H1 (cell line): Measurements from ENCODE around the gene UBAC1. TPM values are rescaled to one million over a fixed set of nuclear protein-coding genes. Genes with fewer than 3 reads are reported as not detected.
A peak's percentile ranks its signal among the peaks of the same experiment; 100 is the strongest.

ENCODE experiments used
- CTCF ChIA-PET: fragments of 300-600 bp; sonication (Branson Sonifier 250); formaldehyde crosslinking; loops from one replicate; lab custom pipeline; 2021; ENCODE audit not compliant: partially characterized antibody; lab: Charles Lee
- POLR2A ChIA-PET: fragments of 300-600 bp; sonication (Branson Sonifier 250); formaldehyde crosslinking; loops from one replicate; lab custom pipeline; 2021; ENCODE audit warnings: inconsistent platforms; ENCODE audit not compliant: partially characterized antibody; lab: Charles Lee
- DNase-seq, 2 experiments: peaks; one replicate each; pipeline versions ENCODE4 v3.0.0 to v3.0.0-alpha.2; 2010 to 2022; ENCODE audit warnings: low spot score in 2 of 2, low read depth in 1 of 2, mixed read lengths in 1 of 2
- FAIRE-seq: peaks from 2 replicates; lab custom pipeline; 2011; peaks lifted over from hg19 to GRCh38; lab: Jason Lieb, UNC
- H2AFZ ChIP-seq: 2 replicates; pipeline ENCODE4 v1.8.1; 2012; ENCODE audit warnings: low read length, inconsistent platforms
- H2AK5ac ChIP-seq: 2 replicates; pipeline ENCODE4 v1.6.1; 2013; ENCODE audit warnings: low read depth, low read length
- H2BK120ac ChIP-seq: replicated peaks from 2 replicates; pipeline ENCODE3; 2013; ENCODE audit warnings: low read depth, low read length, inconsistent platforms
- H2BK12ac ChIP-seq: 2 replicates; pipeline ENCODE4 v1.6.1; 2013; ENCODE audit warnings: low read depth, low read length
- H2BK15ac ChIP-seq: 2 replicates; pipeline ENCODE4 v1.6.1; 2013; ENCODE audit warnings: low read length
- H2BK20ac ChIP-seq: 2 replicates; pipeline ENCODE4 v1.6.1; 2013; ENCODE audit warnings: low read length
- H2BK5ac ChIP-seq: 2 replicates; pipeline ENCODE4 v1.6.1; 2013; ENCODE audit warnings: low read depth, low read length
- H3K14ac ChIP-seq: 2 replicates; pipeline ENCODE4 v1.6.1; 2013; ENCODE audit warnings: inconsistent platforms; ENCODE audit not compliant: insufficient read length
- H3K18ac ChIP-seq: 2 replicates; pipeline ENCODE4 v1.6.1; 2013; ENCODE audit warnings: low read length; ENCODE audit errors: extremely low read depth
- H3K23ac ChIP-seq: 2 replicates; pipeline ENCODE4 v1.6.1; 2013; ENCODE audit warnings: inconsistent platforms; ENCODE audit not compliant: insufficient read length
- H3K23me2 ChIP-seq: 2 replicates; pipeline ENCODE4 v1.6.1; 2013; ENCODE audit warnings: low read depth, low read length
- H3K27ac ChIP-seq: 2 replicates; pipeline ENCODE4 v1.6.1; 2011; ENCODE audit warnings: low read depth, low read length, inconsistent platforms
- H3K27me3 ChIP-seq, 4 experiments: replicated peaks in 1 of 4; 1 replicate in 1 of 4; 2 replicates in 3 of 4; pipeline versions ENCODE4 v1.6.1 to v1.8.1; 2011 to 2013; ENCODE audit warnings: low read length in 3 of 4, mild to moderate bottlenecking in 3 of 4, inconsistent platforms in 2 of 4, mixed read lengths in 2 of 4, moderate library complexity in 1 of 4; ENCODE audit not compliant: control insufficient read depth in 3 of 4, insufficient read depth in 3 of 4; ENCODE audit errors: extremely low read depth in 1 of 4
- H3K36me3 ChIP-seq, 4 experiments: 2 replicates each; pipeline versions ENCODE4 v1.6.1 to v1.8.1; 2011 to 2013; ENCODE audit warnings: mild to moderate bottlenecking in 4 of 4, low read length in 3 of 4, moderate library complexity in 2 of 4, control low read depth in 1 of 4, inconsistent platforms in 1 of 4; ENCODE audit not compliant: insufficient read depth in 4 of 4, control insufficient read depth in 2 of 4
- H3K4ac ChIP-seq: replicated peaks from 2 replicates; pipeline ENCODE3; 2013; ENCODE audit warnings: low read length, low read depth, mixed read lengths, inconsistent platforms; ENCODE audit not compliant: insufficient read length
- H3K4me1 ChIP-seq, 4 experiments: replicated peaks in 1 of 4; 1 replicate in 1 of 4; 2 replicates in 3 of 4; pipeline versions ENCODE4 v1.6.1 to v1.8.1; 2011 to 2013; ENCODE audit warnings: low read length in 3 of 4, inconsistent platforms in 2 of 4, mixed read lengths in 1 of 4; ENCODE audit not compliant: insufficient read depth in 4 of 4, control insufficient read depth in 3 of 4
- H3K4me2 ChIP-seq, 2 experiments: 2 replicates each; pipeline versions ENCODE4 v1.6.1 to v1.8.1; 2011 to 2013; ENCODE audit warnings: low read depth in 2 of 2, low read length in 2 of 2, control low read depth in 1 of 2, inconsistent platforms in 1 of 2, mild to moderate bottlenecking in 1 of 2; ENCODE audit not compliant: insufficient read depth in 1 of 2
- H3K4me3 ChIP-seq, 4 experiments: fragments of 200-600, 300-600 bp in 1 of 4; sonication (generic), shearing (Covaris generic), sonication (Bioruptor Twin) in 1 of 4; 2 replicates each; pipeline versions ENCODE4 v1.5.1 to v1.8.1; 2011 to 2016; ENCODE audit warnings: low read length in 4 of 4, low read depth in 3 of 4, control low read depth in 2 of 4, inconsistent platforms in 2 of 4, mild to moderate bottlenecking in 2 of 4, mixed read lengths in 1 of 4, moderate library complexity in 1 of 4; ENCODE audit not compliant: insufficient read depth in 2 of 4; ENCODE audit errors: extremely low read depth in 1 of 4
- H3K56ac ChIP-seq: replicated peaks from 2 replicates; pipeline ENCODE3; 2013; ENCODE audit warnings: low read depth, mild to moderate bottlenecking, mixed read lengths, low read length, inconsistent platforms; ENCODE audit not compliant: insufficient read length
- H3K79me1 ChIP-seq: 2 replicates; pipeline ENCODE4 v1.6.1; 2013; ENCODE audit warnings: low read depth, low read length, control low read depth
- H3K79me2 ChIP-seq, 2 experiments: 2 replicates each; pipeline versions ENCODE4 v1.6.1 to v1.8.1; 2012 to 2013; ENCODE audit warnings: low read length in 2 of 2, mild to moderate bottlenecking in 2 of 2, inconsistent platforms in 1 of 2; ENCODE audit not compliant: insufficient read depth in 2 of 2, control insufficient read depth in 1 of 2
- H3K9ac ChIP-seq, 4 experiments: replicated peaks in 1 of 4; 1 replicate in 1 of 4; 2 replicates in 3 of 4; pipeline versions ENCODE4 v1.6.1 to v1.8.1; 2011 to 2013; ENCODE audit warnings: low read depth in 3 of 4, low read length in 3 of 4, control low read depth in 2 of 4, mild to moderate bottlenecking in 2 of 4, moderate library complexity in 2 of 4, inconsistent platforms in 1 of 4; ENCODE audit errors: extremely low read depth in 1 of 4
- H3K9me3 ChIP-seq, 2 experiments: 2 replicates each; pipeline versions ENCODE4 v1.6.1 to v1.8.1; 2012 to 2013; ENCODE audit warnings: mild to moderate bottlenecking in 2 of 2, moderate library complexity in 2 of 2, control low read depth in 1 of 2, inconsistent platforms in 1 of 2, low read depth in 1 of 2, low read length in 1 of 2, mixed read lengths in 1 of 2; ENCODE audit not compliant: insufficient read depth in 2 of 2
- H4K20me1 ChIP-seq, 2 experiments: replicated peaks in 1 of 2; 2 replicates each; pipeline versions ENCODE3 to v1.8.1; 2011 to 2013; ENCODE audit warnings: inconsistent platforms in 2 of 2, low read length in 2 of 2, mild to moderate bottlenecking in 1 of 2; ENCODE audit not compliant: insufficient read depth in 2 of 2, control insufficient read depth in 1 of 2
- H4K5ac ChIP-seq: 2 replicates; pipeline ENCODE4 v1.6.1; 2013; ENCODE audit warnings: low read length, low read depth, mixed read lengths, inconsistent platforms; ENCODE audit not compliant: insufficient read length
- H4K8ac ChIP-seq: 2 replicates; pipeline ENCODE4 v1.8.0; 2013; ENCODE audit warnings: mild to moderate bottlenecking, moderate library complexity, low read length, inconsistent platforms; ENCODE audit not compliant: insufficient read depth; ENCODE audit errors: extremely low read depth
- H4K91ac ChIP-seq: replicated peaks from 2 replicates; pipeline ENCODE3; 2013; ENCODE audit warnings: low read length, mixed read lengths, inconsistent platforms; ENCODE audit not compliant: insufficient read length
- ASH2L ChIP-seq: fragments of 200-600, 300-600 bp; sonication (generic); IDR thresholded peaks from one replicate; pipeline ENCODE4 v1.7.1; 2017; ENCODE audit warnings: low read length
- KDM1A ChIP-seq: fragments of 200-600, 300-600 bp; sonication (generic); IDR thresholded peaks from 2 replicates; pipeline ENCODE4 v1.7.1; 2016; ENCODE audit warnings: mild to moderate bottlenecking, low read length, borderline replicate concordance
- WGBS, 2 experiments: shearing (Covaris generic) in 1 of 2; methylation state at CpG; one replicate each; pipeline versions ENCODE4 v1.1.6 to v1.1.7; 2013 to 2015; ENCODE audit warnings: low lambda C conversion rate in 2 of 2, mixed read lengths in 2 of 2, inconsistent platforms in 1 of 2, low coverage in 1 of 2, missing lambda C conversion rate in 1 of 2; ENCODE audit not compliant: insufficient replicate concordance in 2 of 2, insufficient coverage in 1 of 2, insufficient read length in 1 of 2; ENCODE audit errors: extremely low coverage in 1 of 2, missing lambda C conversion rate in 1 of 2; 5-methylcytosine and 5-hydroxymethylcytosine counted together
- polyA plus RNA-seq, 7 experiments: library from polyadenylated mRNA; depleted of rRNA in 3 of 7; stranded (reverse) in 5 of 7; unstranded in 2 of 7; fragments of >200 nt in 5 of 7; fragments of 200-250 nt in 2 of 7; gene quantifications; 1 replicate in 5 of 7; 2 replicates in 1 of 7; 4 replicates in 1 of 7; pipeline versions ENCODE4 v1.2.1 to v1.2.3, GENCODE V29; 2011 to 2013; ENCODE audit warnings: missing spikeins in 2 of 7, mixed read lengths in 2 of 7
- total RNA-seq: library from RNA; stranded (reverse); fragmentation: NEBNext Ultra II Directional; extraction: Animal tissue kit (Norgen Biotek cat#: 25700); gene quantifications from 2 replicates; pipeline ENCODE4 v1.2.1, GENCODE V29; 2021

Gene UBAC1
- total and polyA plus RNA-seq, 2 of the 8 experiments (the other 6 are each of a cell fraction or from before 2014, with no cell fraction given) = 59.3 to 85.2 TPM

DNA sequence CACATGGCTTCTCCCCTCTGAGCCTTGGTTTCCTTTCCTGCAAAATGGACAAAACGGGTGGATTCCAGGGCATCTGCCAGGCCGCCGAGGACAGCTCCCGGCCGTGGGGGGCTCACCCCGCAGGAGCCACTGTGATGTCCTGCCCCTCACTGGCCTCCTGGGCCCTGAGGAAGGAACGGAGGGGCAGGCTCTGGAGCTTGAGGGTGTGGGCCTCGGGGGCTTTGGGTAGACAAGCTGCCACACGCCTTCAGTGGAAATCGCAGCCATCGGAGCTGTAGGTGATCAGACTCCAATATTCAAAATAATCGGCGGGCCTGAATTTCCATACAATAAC, 32.2 kb upstream of the UBAC1 start:
- TF ChIP-seq KDM1A = peak; percentile 27; the same call in 1 of the 2 replicates
- no peak for TF ChIP-seq ASH2L
- Histone ChIP-seq H3K56ac (no peak overlapping the region), H3K4ac (peak overlapping the region; percentile 44), H3K79me1 (no peaks in the 10 kb centered on the region), H3K27me3 (no peaks in the 10 kb centered on the region), H4K5ac (peak overlapping the region; percentile 63), H4K20me1 (no peaks in the 10 kb centered on the region), H4K8ac (0 out of 2 replicates have a peak overlapping the region, but pooled peaks have one; percentile 7), H4K91ac (peak overlapping the region; percentile 92), H3K18ac (peak overlapping the region; percentile 93), H3K4me3 (peak overlapping the region in 1 of 4 experiments; percentile 52; a peak in 4 of 8 replicates), H3K36me3 (no peaks in the 10 kb centered on the region), H2BK5ac (peak overlapping the region; percentile 88; the same call in 1 of the 2 replicates), H2BK12ac (peak overlapping the region; percentile 68; the same call in 1 of the 2 replicates), H3K9ac (no peak overlapping the region), H2AK5ac (no peak overlapping the region), H3K23me2 (no peaks in the 10 kb centered on the region; the same call in 1 of the 2 replicates), H3K9me3 (no peaks in the 10 kb centered on the region), H2BK20ac (peak overlapping the region; percentile 98), H3K14ac (no peak overlapping the region), H2AFZ (no peak overlapping the region), H3K23ac (no peak overlapping the region), H3K4me1 (peaks cover 9 to 34% (median 27%) of the 10 kb centered on the region in 4 experiments), H2BK120ac (peak overlapping the region; percentile 7), H3K27ac (no peak overlapping the region), H2BK15ac (peak overlapping the region; percentile 98; the same call in 1 of the 2 replicates), H3K4me2 (peak overlapping the region; percentile 20 to 76; a peak in 3 of 4 replicates), H3K79me2 (no peaks in the 10 kb centered on the region)
- 71% methylated on average over 13 of the region's 13 CpGs; no CpG with 5 or more reads in 1 of the 2 experiments for WGBS, 2 experiments
- FAIRE-seq = no peak
- ChIA-PET CTCF (interaction anchor here (0.9 to 2.3 kb wide), 7 partner anchors 18 to 990 kb away, joined by 3 to 9 read pairs (median 3); no protein-coding TSS in a partner anchor), POLR2A (interaction anchor here (1.1 to 2.6 kb wide), 3 partner anchors 10 to 58 kb away, joined by 4 to 11 read pairs (median 9); no protein-coding TSS in a partner anchor)
- DNase-seq = no peak
